ENCODE data around the gene BAX.

DNA sequence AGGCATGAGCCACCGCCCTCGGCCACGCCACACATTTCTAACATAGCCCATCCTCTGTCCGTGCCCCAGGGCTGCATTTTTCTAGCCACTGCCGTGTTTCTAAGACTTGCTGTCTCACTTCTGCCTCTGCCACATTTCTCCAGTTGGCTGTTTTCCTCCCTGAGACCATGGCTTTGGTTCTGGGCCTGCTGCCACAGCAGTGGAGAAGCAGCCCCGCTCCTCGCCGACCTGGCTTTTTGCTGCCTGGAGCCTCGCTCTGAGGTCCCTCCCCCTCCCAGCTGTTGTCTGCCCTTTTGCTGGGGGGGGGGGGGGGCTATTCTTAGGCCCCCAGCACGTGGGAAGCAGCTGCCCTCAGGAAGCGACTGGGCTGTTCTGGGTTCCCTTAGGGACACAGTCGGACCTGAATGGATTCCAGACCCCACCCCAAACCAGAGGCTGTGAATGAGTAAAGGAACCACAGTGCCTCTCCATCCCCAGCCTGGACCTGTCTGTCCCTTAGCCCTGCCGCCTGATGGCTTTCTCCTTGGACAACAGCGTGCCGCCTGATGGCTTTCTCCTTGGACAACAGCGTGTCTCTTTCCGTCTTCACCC lies 35.1 kb downstream of the BAX start:
- TF ChIP-seq, protein P1, sequence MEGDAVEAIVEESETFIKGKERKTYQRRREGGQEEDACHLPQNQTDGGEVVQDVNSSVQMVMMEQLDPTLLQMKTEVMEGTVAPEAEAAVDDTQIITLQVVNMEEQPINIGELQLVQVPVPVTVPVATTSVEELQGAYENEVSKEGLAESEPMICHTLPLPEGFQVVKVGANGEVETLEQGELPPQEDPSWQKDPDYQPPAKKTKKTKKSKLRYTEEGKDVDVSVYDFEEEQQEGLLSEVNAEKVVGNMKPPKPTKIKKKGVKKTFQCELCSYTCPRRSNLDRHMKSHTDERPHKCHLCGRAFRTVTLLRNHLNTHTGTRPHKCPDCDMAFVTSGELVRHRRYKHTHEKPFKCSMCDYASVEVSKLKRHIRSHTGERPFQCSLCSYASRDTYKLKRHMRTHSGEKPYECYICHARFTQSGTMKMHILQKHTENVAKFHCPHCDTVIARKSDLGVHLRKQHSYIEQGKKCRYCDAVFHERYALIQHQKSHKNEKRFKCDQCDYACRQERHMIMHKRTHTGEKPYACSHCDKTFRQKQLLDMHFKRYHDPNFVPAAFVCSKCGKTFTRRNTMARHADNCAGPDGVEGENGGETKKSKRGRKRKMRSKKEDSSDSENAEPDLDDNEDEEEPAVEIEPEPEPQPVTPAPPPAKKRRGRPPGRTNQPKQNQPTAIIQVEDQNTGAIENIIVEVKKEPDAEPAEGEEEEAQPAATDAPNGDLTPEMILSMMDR (IDR thresholded peaks at IDR 0.05), result no peak
- no peak for TF ChIP-seq POLR2A (IDR thresholded peaks at IDR 0.05)

Data from tibial nerve (tissue), 3 donors.